Endodermal cell (in vitro differentiated cells): Measurements from ENCODE around the gene FFAR1. TPM values are rescaled to one million over a fixed set of nuclear protein-coding genes. Genes with fewer than 3 reads are reported as not detected.

Experiments used
- DNase-seq: peaks from one replicate; pipeline ENCODE4 v3.0.0-alpha.2; 2017
- H3K27ac ChIP-seq: 2 replicates; pipeline ENCODE4 v1.5.1; 2013; ENCODE audit warnings: mild to moderate bottlenecking, low read depth, low read length, moderate library complexity
- H3K27me3 ChIP-seq: 2 replicates; pipeline ENCODE4 v1.6.1; 2013; ENCODE audit warnings: mild to moderate bottlenecking, low read length, moderate library complexity; ENCODE audit not compliant: insufficient read depth, control insufficient read depth, poor library complexity, severe bottlenecking
- H3K36me3 ChIP-seq: 2 replicates; pipeline ENCODE4 v1.7.0; 2013; ENCODE audit warnings: mild to moderate bottlenecking, low read length, moderate library complexity; ENCODE audit not compliant: control insufficient read depth, insufficient read depth
- H3K4me1 ChIP-seq: one replicate; pipeline ENCODE4 v1.7.0; 2013; ENCODE audit warnings: low read length; ENCODE audit not compliant: control insufficient read depth, insufficient read depth
- H3K4me3 ChIP-seq: 2 replicates; pipeline ENCODE4 v1.5.1; 2013; ENCODE audit warnings: mild to moderate bottlenecking, low read length, moderate library complexity
- H3K9ac ChIP-seq: 2 replicates; pipeline ENCODE4 v1.6.1; 2013; ENCODE audit warnings: mild to moderate bottlenecking, low read length, moderate library complexity; ENCODE audit not compliant: poor library complexity, severe bottlenecking; ENCODE audit errors: extremely low read depth
- H3K9me3 ChIP-seq: 2 replicates; pipeline ENCODE4 v1.6.1; 2013; ENCODE audit warnings: mild to moderate bottlenecking, low read length, moderate library complexity; ENCODE audit not compliant: control insufficient read depth
- H3K27ac Mint-ChIP-seq: 2 replicates; pipeline ENCODE4 v1.8.0; 2020; ENCODE audit warnings: mixed read lengths
- H3K27me3 Mint-ChIP-seq: 2 replicates; pipeline ENCODE4 v1.8.0; 2021; ENCODE audit warnings: mild to moderate bottlenecking, mixed read lengths; ENCODE audit not compliant: insufficient read depth
- H3K36me3 Mint-ChIP-seq: 2 replicates; pipeline ENCODE4 v1.8.0; 2020; ENCODE audit warnings: low read depth, mixed read lengths
- H3K4me1 Mint-ChIP-seq: 2 replicates; pipeline ENCODE4 v1.8.0; 2020; ENCODE audit warnings: mixed read lengths
- H3K4me3 Mint-ChIP-seq: 2 replicates; pipeline ENCODE4 v1.8.0; 2020; ENCODE audit warnings: mild to moderate bottlenecking, moderate library complexity, mixed read lengths
- H3K9me3 Mint-ChIP-seq: 2 replicates; pipeline ENCODE4 v1.8.0; 2020; ENCODE audit warnings: mild to moderate bottlenecking, mixed read lengths
- WGBS, 2 experiments: methylation state at CpG; one replicate each; pipeline versions ENCODE4 v1.1.5 to v1.1.7; 2013; ENCODE audit warnings: missing lambda C conversion rate in 2 of 2, mixed read lengths in 1 of 2; ENCODE audit not compliant: insufficient coverage in 1 of 2, insufficient read length in 1 of 2; 5-methylcytosine and 5-hydroxymethylcytosine counted together
- total RNA-seq, 2 donors: library from RNA; stranded (reverse); fragmentation: NEBNext Ultra II Directional in 1 of 2; extraction: Animal tissue kit (Norgen Biotek cat#: 25700) in 1 of 2; gene quantifications; 2 replicates in 1 of 2; 3 replicates in 1 of 2; pipeline ENCODE4 v1.2.1, GENCODE V29; 2021
- TF ChIP-seq, protein P1 (sequence below): fragments of 200-600 bp; sonication (generic); conservative IDR thresholded peaks from 2 replicates; pipeline ENCODE4 v1.5.0; 2021; ENCODE audit warnings: antibody characterized with exemption, mild to moderate bottlenecking

The FFAR1 gene
- total RNA-seq, 2 donors from 2014 or later = not detected

- no peaks in the 10 kb centered on the region for H3K4me1 ChIP-seq
- 88 to 91% methylated on average over 7 to 12 of the region's 14 CpGs for WGBS, 2 experiments
- H3K4me3 Mint-ChIP-seq = no peak overlapping the region
- no peak overlapping the region for H3K9ac ChIP-seq
- no peaks in the 10 kb centered on the region for H3K9me3 ChIP-seq
- H3K27me3 Mint-ChIP-seq = peaks cover 8% of the 10 kb centered on the region
- H3K27me3 ChIP-seq = no peaks in the 10 kb centered on the region
- H3K4me3 ChIP-seq = no peak overlapping the region
- no peaks in the 10 kb centered on the region for H3K36me3 ChIP-seq
- TF ChIP-seq, protein P1, sequence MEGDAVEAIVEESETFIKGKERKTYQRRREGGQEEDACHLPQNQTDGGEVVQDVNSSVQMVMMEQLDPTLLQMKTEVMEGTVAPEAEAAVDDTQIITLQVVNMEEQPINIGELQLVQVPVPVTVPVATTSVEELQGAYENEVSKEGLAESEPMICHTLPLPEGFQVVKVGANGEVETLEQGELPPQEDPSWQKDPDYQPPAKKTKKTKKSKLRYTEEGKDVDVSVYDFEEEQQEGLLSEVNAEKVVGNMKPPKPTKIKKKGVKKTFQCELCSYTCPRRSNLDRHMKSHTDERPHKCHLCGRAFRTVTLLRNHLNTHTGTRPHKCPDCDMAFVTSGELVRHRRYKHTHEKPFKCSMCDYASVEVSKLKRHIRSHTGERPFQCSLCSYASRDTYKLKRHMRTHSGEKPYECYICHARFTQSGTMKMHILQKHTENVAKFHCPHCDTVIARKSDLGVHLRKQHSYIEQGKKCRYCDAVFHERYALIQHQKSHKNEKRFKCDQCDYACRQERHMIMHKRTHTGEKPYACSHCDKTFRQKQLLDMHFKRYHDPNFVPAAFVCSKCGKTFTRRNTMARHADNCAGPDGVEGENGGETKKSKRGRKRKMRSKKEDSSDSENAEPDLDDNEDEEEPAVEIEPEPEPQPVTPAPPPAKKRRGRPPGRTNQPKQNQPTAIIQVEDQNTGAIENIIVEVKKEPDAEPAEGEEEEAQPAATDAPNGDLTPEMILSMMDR = no peak
- no peaks in the 10 kb centered on the region for H3K9me3 Mint-ChIP-seq
- H3K4me1 Mint-ChIP-seq = peaks cover 2% of the 10 kb centered on the region
- no peak overlapping the region for H3K27ac ChIP-seq
- H3K36me3 Mint-ChIP-seq = no peaks in the 10 kb centered on the region
- DNase-seq = no peak
- H3K27ac Mint-ChIP-seq = no peak overlapping the region
Measured at GRCh38 chr19:35341565-35342225, 6.0 kb upstream of the FFAR1 start.

GRCh38 chr19:35342430-35342829, 5.3 kb upstream of the FFAR1 start:
- H3K36me3 Mint-ChIP-seq = no peaks in the 10 kb centered on the region
- H3K9me3 ChIP-seq = no peaks in the 10 kb centered on the region
- H3K4me1 Mint-ChIP-seq = peaks cover 7% of the 10 kb centered on the region
- H3K4me1 ChIP-seq = no peaks in the 10 kb centered on the region
- H3K9me3 Mint-ChIP-seq = no peaks in the 10 kb centered on the region
- no peaks in the 10 kb centered on the region for H3K27me3 ChIP-seq
- H3K4me3 Mint-ChIP-seq = no peak overlapping the region
- 66 to 87% methylated on average over 4 to 5 of the region's 5 CpGs for WGBS, 2 experiments
- peak; percentile 69 for DNase-seq
- H3K36me3 ChIP-seq = no peaks in the 10 kb centered on the region
- no peak overlapping the region for H3K27ac Mint-ChIP-seq
- no peak overlapping the region for H3K27ac ChIP-seq
- TF ChIP-seq, protein P1 = peak; percentile 49
- H3K4me3 ChIP-seq = no peak overlapping the region
- H3K27me3 Mint-ChIP-seq = peaks cover 8% of the 10 kb centered on the region
- H3K9ac ChIP-seq = no peak overlapping the region

DNA sequence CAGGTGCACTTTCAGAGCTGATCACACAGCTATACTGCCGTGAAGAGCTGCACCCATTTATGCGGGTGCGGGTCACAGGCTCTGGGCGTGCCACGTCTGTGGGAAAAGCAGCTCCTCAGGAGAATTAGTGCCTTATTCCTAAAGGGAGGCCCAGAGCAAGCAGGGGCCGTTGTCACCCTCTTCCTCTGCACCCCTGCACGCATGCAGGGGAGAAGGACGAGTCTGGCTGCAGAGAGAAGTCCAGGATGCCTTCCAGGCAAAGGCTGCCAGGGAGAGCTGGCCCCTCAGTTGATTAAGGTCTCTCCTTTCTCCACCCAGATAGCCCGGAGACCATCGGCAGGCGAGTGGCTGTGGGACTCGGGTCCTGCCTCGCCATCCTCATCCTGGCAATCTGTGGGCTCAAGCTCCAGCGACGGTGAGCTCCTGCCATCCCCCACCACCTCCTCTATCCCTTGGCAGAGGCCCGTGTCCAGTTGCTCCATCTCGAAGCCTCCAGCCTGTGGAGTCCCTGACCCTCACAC, 3.1 kb upstream of the FFAR1 start:
- H3K36me3 Mint-ChIP-seq = no peaks in the 10 kb centered on the region
- no peaks in the 10 kb centered on the region for H3K36me3 ChIP-seq
- DNase-seq = peak; percentile 27

More for the DNA sequence above, 3.1 kb upstream of the FFAR1 start:
- WGBS, 2 experiments = 86 to 92% methylated on average over 14 to 17 of the region's 17 CpGs
- H3K4me1 Mint-ChIP-seq = peaks cover 8% of the 10 kb centered on the region
- no peak overlapping the region for H3K4me3 ChIP-seq
- no peaks in the 10 kb centered on the region for H3K4me1 ChIP-seq
- H3K27ac ChIP-seq = no peak overlapping the region
- peaks cover 10% of the 10 kb centered on the region for H3K27me3 Mint-ChIP-seq
- TF ChIP-seq, protein P1 = no peak
- H3K4me3 Mint-ChIP-seq = no peak overlapping the region
- no peak overlapping the region for H3K27ac Mint-ChIP-seq
- H3K9me3 ChIP-seq = no peaks in the 10 kb centered on the region
- H3K27me3 ChIP-seq = no peaks in the 10 kb centered on the region
- no peak overlapping the region for H3K9ac ChIP-seq
- H3K9me3 Mint-ChIP-seq = no peaks in the 10 kb centered on the region
